Activated B cell treated with CpG ODN at 0.5 μM for 24 hours (primary cell): Measurements from ENCODE around the gene AGBL4. TPM values are rescaled to one million over a fixed set of nuclear protein-coding genes. Genes with fewer than 3 reads are reported as not detected.

Source experiments
- ATAC-seq: fragments of 200-7000 bp; cut with Tn5 transposase; one replicate; pipeline ENCODE4 v1.10.0; 2021; ENCODE audit warnings: low read depth, mild to moderate bottlenecking, moderate library complexity
- CTCF ChIA-PET: fragments of 350-600 bp; sonication (Branson Sonifier 250); formaldehyde crosslinking; loops from one replicate; lab custom pipeline; 2021; ENCODE audit warnings: antibody characterized with exemption; lab: Charles Lee
- POLR2A ChIA-PET: fragments of 350-600 bp; sonication (Branson Sonifier 250); formaldehyde crosslinking; loops from one replicate; lab custom pipeline; 2021; ENCODE audit warnings: antibody characterized with exemption; lab: Charles Lee
- DNase-seq: peaks from one replicate; pipeline ENCODE4 v3.0.0; 2022
- H3K27ac Mint-ChIP-seq: one replicate; pipeline ENCODE4 v1.8.0; 2020; ENCODE audit warnings: mixed read lengths
- H3K27me3 Mint-ChIP-seq: one replicate; pipeline ENCODE4 v1.8.0; 2021; ENCODE audit warnings: mixed read lengths
- H3K36me3 Mint-ChIP-seq: one replicate; pipeline ENCODE4 v1.8.0; 2021; ENCODE audit warnings: low read depth, mixed read lengths
- H3K4me1 Mint-ChIP-seq: one replicate; pipeline ENCODE4 v1.8.0; 2021; ENCODE audit warnings: mixed read lengths
- H3K4me3 Mint-ChIP-seq: one replicate; pipeline ENCODE4 v1.8.0; 2020; ENCODE audit warnings: mild to moderate bottlenecking, mixed read lengths
- H3K9me3 Mint-ChIP-seq: one replicate; pipeline ENCODE4 v1.8.0; 2020; ENCODE audit warnings: mixed read lengths
- CTCF ChIP-seq: fragments of 200-600 bp; IDR thresholded peaks from one replicate; pipeline ENCODE4 v1.8.0; 2022; ENCODE audit warnings: antibody characterized with exemption, mild to moderate bottlenecking
- intact Hi-C: fragments of 100-400 bp; cut with micrococcal nuclease; formaldehyde crosslinking; loops from one replicate; pipeline ENCODE4 v1.15.1; 2024
- total RNA-seq: library from RNA; stranded (reverse); gene quantifications from 2 replicates; pipeline ENCODE4 v1.2.3, GENCODE V29; 2022

AGBL4 gene
- total RNA-seq, 1 donor from 2014 or later, result 0.24 TPM

GRCh38 chr1:48853006-48853405 lies 1170.7 kb downstream of the AGBL4 start:
- DNase-seq (no peak), ATAC-seq (no peak)
- no peaks in the 10 kb centered on the region for H3K4me1 Mint-ChIP-seq
- TF ChIP-seq CTCF, result no peak
- intact Hi-C loops, result no loop called here
- H3K36me3 Mint-ChIP-seq, result no peaks in the 10 kb centered on the region
- H3K27me3 Mint-ChIP-seq, result peaks cover 3% of the 10 kb centered on the region
- ChIA-PET CTCF (no interaction called here), POLR2A (no interaction called here)
- no peak overlapping the region for H3K4me3 Mint-ChIP-seq
- peaks cover 2% of the 10 kb centered on the region for H3K9me3 Mint-ChIP-seq
- no peak overlapping the region for H3K27ac Mint-ChIP-seq

GRCh38 chr1:48851638-48852037 lies 1172.1 kb downstream of the AGBL4 start:
- Mint-ChIP-seq H3K9me3 (no peaks in the 10 kb centered on the region), H3K4me1 (no peaks in the 10 kb centered on the region), H3K4me3 (no peak overlapping the region), H3K27ac (no peak overlapping the region), H3K27me3 (peaks cover 3% of the 10 kb centered on the region), H3K36me3 (no peaks in the 10 kb centered on the region)
- POLR2A ChIA-PET, result no interaction called here
- TF ChIP-seq CTCF, result no peak
- ATAC-seq, result no peak
- no peak for DNase-seq
- CTCF ChIA-PET, result no interaction called here
- intact Hi-C loops, result no loop called here

GRCh38 chr1:48848035-48848434 lies 1175.7 kb downstream of the AGBL4 start:
- ChIA-PET POLR2A (no interaction called here), CTCF (no interaction called here)
- intact Hi-C loops, result no loop called here
- H3K27ac Mint-ChIP-seq, result no peak overlapping the region
- no peaks in the 10 kb centered on the region for H3K27me3 Mint-ChIP-seq
- no peaks in the 10 kb centered on the region for H3K36me3 Mint-ChIP-seq
- no peak overlapping the region for H3K4me3 Mint-ChIP-seq
- DNase-seq (no peak), ATAC-seq (no peak)
- H3K9me3 Mint-ChIP-seq, result no peaks in the 10 kb centered on the region
- TF ChIP-seq CTCF, result no peak
- H3K4me1 Mint-ChIP-seq, result no peaks in the 10 kb centered on the region

DNA sequence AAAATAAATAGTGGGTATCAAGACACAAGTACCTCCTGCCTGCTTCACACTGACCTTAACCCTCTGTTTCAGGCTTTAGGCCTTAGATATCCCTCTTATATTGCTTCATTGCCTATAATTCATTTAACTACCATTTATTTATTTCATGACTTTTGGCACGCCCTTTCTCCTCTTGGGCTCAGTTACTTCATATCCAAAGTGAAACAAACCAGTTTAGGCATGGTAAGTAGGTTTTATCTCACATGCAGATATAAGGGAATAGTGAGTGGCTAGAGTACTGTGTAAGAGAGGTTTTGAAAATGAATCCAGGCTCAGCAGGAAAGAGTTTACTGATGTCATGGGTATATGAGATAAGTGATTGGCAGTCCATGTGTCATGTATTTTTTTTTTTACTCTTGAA lies 1177.3 kb downstream of the AGBL4 start:
- ATAC-seq, result no peak
- TF ChIP-seq CTCF, result no peak
- intact Hi-C loops, result no loop called here
- POLR2A ChIA-PET, result no interaction called here
- no peaks in the 10 kb centered on the region for H3K4me1 Mint-ChIP-seq
- no peaks in the 10 kb centered on the region for H3K36me3 Mint-ChIP-seq
- H3K27ac Mint-ChIP-seq, result no peak overlapping the region
- CTCF ChIA-PET, result no interaction called here
- H3K27me3 Mint-ChIP-seq, result no peaks in the 10 kb centered on the region
- H3K4me3 Mint-ChIP-seq, result no peak overlapping the region
- DNase-seq, result no peak
- no peaks in the 10 kb centered on the region for H3K9me3 Mint-ChIP-seq

DNA sequence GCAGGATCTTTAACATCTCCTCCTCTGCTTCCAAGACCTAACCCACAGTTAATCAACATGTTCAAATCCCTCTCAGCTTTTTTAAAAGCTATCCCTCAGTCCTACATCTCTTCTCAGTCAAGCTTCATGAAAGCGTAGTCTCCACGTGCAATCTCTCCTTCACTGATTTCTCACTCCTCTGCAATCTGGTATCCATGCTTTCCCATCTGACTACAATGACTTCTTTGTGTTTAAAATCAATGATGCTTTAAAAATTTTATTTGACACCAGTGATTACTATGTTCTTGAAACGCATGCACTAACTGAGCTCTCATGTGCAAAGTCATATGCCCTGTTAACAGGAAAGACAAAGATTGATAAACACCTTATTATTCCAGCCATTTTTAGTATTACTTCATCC lies 1179.6 kb downstream of the AGBL4 start:
- H3K4me1 Mint-ChIP-seq, result no peaks in the 10 kb centered on the region
- ChIA-PET POLR2A (no interaction called here), CTCF (interaction anchor here (0.7 kb wide), 1 partner anchor 27 kb away, joined by 3 read pairs; no protein-coding TSS in a partner anchor)
- no peak overlapping the region for H3K4me3 Mint-ChIP-seq
- ATAC-seq (no peak), DNase-seq (no peak)
- H3K27me3 Mint-ChIP-seq, result no peaks in the 10 kb centered on the region
- H3K9me3 Mint-ChIP-seq, result no peaks in the 10 kb centered on the region
- intact Hi-C loops, result no loop called here
- no peak for TF ChIP-seq CTCF
- no peaks in the 10 kb centered on the region for H3K36me3 Mint-ChIP-seq
- H3K27ac Mint-ChIP-seq, result no peak overlapping the region
